ENCODE data around the gene IL1R1. TPM values are rescaled to one million over a fixed set of nuclear protein-coding genes. Genes with fewer than 3 reads are reported as not detected.
"Not testable (repeated sequence)": the region's sequence is repeated elsewhere in the genome, so short reads cannot be mapped to it uniquely, and the experiment has no call there.

The IL1R1 gene
- total RNA-seq, 2 donors from 2014 or later: 65.1 to 281 TPM

- Histone ChIP-seq H3K4me1 (ENCODE audit: control insufficient read depth in 1 of 2, low read depth in 2 of 2) (peaks cover 0 to 31% of the 10 kb centered on the region in 2 donors), H3K4me3 (no peak overlapping the region), H3K27me3 (replicated peaks; ENCODE audit: insufficient read depth) (no peaks in the 10 kb centered on the region), H3K36me3 (no peaks in the 10 kb centered on the region), H3K9me3 (no peaks in the 10 kb centered on the region), H3K27ac (no peak overlapping the region)
- ATAC-seq (ENCODE audit: insufficient number of reproducible peaks, low FRiP score, low read depth) (no peak), DNase-seq (ENCODE audit: low spot score) (no peak)
- TF ChIP-seq, protein P1, sequence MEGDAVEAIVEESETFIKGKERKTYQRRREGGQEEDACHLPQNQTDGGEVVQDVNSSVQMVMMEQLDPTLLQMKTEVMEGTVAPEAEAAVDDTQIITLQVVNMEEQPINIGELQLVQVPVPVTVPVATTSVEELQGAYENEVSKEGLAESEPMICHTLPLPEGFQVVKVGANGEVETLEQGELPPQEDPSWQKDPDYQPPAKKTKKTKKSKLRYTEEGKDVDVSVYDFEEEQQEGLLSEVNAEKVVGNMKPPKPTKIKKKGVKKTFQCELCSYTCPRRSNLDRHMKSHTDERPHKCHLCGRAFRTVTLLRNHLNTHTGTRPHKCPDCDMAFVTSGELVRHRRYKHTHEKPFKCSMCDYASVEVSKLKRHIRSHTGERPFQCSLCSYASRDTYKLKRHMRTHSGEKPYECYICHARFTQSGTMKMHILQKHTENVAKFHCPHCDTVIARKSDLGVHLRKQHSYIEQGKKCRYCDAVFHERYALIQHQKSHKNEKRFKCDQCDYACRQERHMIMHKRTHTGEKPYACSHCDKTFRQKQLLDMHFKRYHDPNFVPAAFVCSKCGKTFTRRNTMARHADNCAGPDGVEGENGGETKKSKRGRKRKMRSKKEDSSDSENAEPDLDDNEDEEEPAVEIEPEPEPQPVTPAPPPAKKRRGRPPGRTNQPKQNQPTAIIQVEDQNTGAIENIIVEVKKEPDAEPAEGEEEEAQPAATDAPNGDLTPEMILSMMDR (IDR thresholded peaks at IDR 0.05): no peak
Measured at GRCh38 chr2:102101849-102102635, 40.5 kb upstream of the IL1R1 start.

GRCh38 chr2:102102636-102102948 lies 40.0 kb upstream of the IL1R1 start:
- DNase-seq (ENCODE audit: low spot score); H3K27ac ChIP-seq; H3K9me3 ChIP-seq; H3K36me3 ChIP-seq; H3K4me3 ChIP-seq; ATAC-seq (ENCODE audit: insufficient number of reproducible peaks, low FRiP score, low read depth); H3K27me3 ChIP-seq (replicated peaks; ENCODE audit: insufficient read depth): not testable (repeated sequence)
- peaks cover 0 to 31% of the 10 kb centered on the region in 2 donors for H3K4me1 ChIP-seq (ENCODE audit: control insufficient read depth in 1 of 2, low read depth in 2 of 2)

DNA sequence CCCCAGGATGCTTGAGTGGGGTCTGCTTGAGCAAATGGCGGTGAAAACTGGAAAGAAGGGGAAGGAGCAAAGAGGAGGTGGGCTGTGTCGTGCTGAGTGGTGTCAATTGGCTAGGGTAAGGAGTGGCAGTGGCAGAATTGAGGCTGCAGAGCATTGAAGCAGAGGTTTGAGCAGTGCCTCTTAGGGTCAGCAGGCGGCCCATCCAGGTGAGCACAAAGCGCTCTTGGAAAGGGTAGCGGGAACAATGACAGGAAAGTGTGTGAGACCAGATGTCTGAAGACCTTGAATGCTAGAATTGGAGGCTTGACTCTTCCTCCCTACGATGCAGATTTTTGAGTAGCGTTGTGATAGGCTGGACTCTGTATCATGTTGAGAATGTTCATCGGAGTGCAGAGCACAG lies 39.3 kb upstream of the IL1R1 start:
- no peak overlapping the region for H3K4me3 ChIP-seq
- no peak for ATAC-seq (ENCODE audit: insufficient number of reproducible peaks, low FRiP score, low read depth)
- H3K9me3 ChIP-seq: no peaks in the 10 kb centered on the region
- peaks cover 0 to 31% of the 10 kb centered on the region in 2 donors for H3K4me1 ChIP-seq (ENCODE audit: control insufficient read depth in 1 of 2, low read depth in 2 of 2)
- TF ChIP-seq, protein P1 (IDR thresholded peaks at IDR 0.05): no peak
- H3K27ac ChIP-seq: no peak overlapping the region
- no peaks in the 10 kb centered on the region for H3K36me3 ChIP-seq
- no peaks in the 10 kb centered on the region for H3K27me3 ChIP-seq (replicated peaks; ENCODE audit: insufficient read depth)
- no peak for DNase-seq (ENCODE audit: low spot score)

GRCh38 chr2:102103992-102104871 lies 38.3 kb upstream of the IL1R1 start:
- H3K4me3 ChIP-seq: peak overlapping the region; percentile 72
- peaks cover 0 to 34% of the 10 kb centered on the region in 2 donors for H3K4me1 ChIP-seq (ENCODE audit: control insufficient read depth in 1 of 2, low read depth in 2 of 2)
- TF ChIP-seq, protein P1 (IDR thresholded peaks at IDR 0.05): no peak
- H3K27ac ChIP-seq: peak overlapping the region; percentile 82 to 85
- H3K27me3 ChIP-seq (replicated peaks; ENCODE audit: insufficient read depth): no peaks in the 10 kb centered on the region
- ATAC-seq (ENCODE audit: insufficient number of reproducible peaks, low FRiP score, low read depth): peak; percentile 91
- H3K9me3 ChIP-seq: no peaks in the 10 kb centered on the region
- peak; percentile 83 for DNase-seq (ENCODE audit: low spot score)
- H3K36me3 ChIP-seq: no peaks in the 10 kb centered on the region

DNA sequence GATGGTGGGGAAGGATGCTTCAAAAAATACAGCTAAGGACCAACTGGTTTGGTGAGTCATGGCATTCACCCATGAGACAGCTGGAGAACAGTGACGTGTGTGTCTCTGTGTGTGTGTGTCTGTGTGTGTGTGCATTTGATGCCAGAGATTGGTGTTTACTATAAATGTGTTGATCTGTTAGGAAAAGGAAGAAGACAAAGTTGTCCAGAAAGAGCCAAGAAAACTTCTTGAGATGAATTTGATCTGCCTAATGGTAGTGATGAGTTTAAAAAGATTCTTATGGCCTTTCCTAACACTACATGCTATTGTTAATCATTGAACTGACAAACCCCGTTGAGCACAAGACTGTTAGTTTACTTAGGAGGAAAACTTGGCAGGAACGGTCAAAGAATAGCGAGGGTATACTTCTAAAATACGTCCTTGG lies 36.4 kb upstream of the IL1R1 start:
- DNase-seq (ENCODE audit: low spot score) (no peak), ATAC-seq (ENCODE audit: insufficient number of reproducible peaks, low FRiP score, low read depth) (no peak)
- no peaks in the 10 kb centered on the region for H3K9me3 ChIP-seq
- TF ChIP-seq, protein P1 (IDR thresholded peaks at IDR 0.05): no peak
- no peaks in the 10 kb centered on the region for H3K36me3 ChIP-seq
- H3K4me3 ChIP-seq: peak overlapping the region; percentile 72
- no peak overlapping the region for H3K27ac ChIP-seq
- H3K4me1 ChIP-seq (ENCODE audit: control insufficient read depth in 1 of 2, low read depth in 2 of 2): peaks cover 1 to 43% of the 10 kb centered on the region in 2 donors
- H3K27me3 ChIP-seq (replicated peaks; ENCODE audit: insufficient read depth): no peaks in the 10 kb centered on the region

DNA sequence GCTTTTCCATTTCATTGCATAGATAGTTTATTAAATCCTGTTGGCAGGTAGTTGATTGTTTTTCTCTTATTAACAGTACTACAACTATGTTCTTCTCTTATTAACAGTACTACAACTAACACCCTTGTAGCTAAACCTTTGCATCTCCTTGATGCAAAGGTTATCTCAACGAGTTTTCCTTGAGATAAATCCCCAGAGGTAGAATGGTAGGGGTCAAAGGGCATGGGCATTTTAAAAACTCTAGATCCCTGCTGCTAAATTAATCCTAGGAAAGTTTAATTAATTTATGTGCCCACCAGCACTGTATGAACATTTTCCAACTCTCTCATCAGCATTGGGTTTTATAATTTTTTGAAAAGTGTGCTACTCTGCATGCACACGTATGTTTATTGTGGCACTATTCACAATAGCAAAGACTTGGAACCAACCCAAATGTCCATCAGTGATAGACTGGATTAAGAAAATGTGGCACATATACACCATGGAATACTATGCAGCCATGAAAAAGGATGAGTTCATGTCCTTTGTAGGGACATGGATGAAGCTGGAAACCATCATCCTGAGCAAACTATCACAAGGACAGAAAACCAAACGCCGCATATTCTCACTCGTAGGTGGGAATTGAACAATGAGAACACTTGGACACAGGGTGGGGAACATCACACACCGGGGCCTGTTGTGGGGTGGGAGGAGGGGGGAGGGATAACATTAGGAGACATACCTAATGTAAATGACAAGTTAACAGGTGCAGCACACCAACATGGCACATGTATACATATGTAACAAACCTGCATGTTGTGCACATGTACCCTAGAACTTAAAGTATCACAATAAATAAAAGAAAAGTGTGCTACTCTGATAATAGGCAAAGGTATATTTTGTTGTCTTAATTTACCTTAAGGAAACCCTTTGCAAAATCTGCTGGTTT lies 35.5 kb upstream of the IL1R1 start:
- not testable (repeated sequence) for H3K27ac ChIP-seq; H3K9me3 ChIP-seq; ATAC-seq (ENCODE audit: insufficient number of reproducible peaks, low FRiP score, low read depth); H3K4me3 ChIP-seq; H3K27me3 ChIP-seq (replicated peaks; ENCODE audit: insufficient read depth); H3K36me3 ChIP-seq; DNase-seq (ENCODE audit: low spot score)
- peaks cover 9 to 52% of the 10 kb centered on the region in 2 donors for H3K4me1 ChIP-seq (ENCODE audit: control insufficient read depth in 1 of 2, low read depth in 2 of 2)
